Left ventricle myocardium inferior (tissue), 1 donor: ENCODE data around the gene FHIP2A. TPM values are rescaled to one million over a fixed set of nuclear protein-coding genes. Genes with fewer than 3 reads are reported as not detected.

Source experiments
- DNase-seq: peaks from one replicate; pipeline ENCODE4 v3.0.0-alpha.2; 2020
- H3K27ac ChIP-seq: fragments of 200-600 bp; replicated peaks from 2 replicates; pipeline ENCODE4 v1.8.0; 2021
- H3K27me3 ChIP-seq: fragments of 200-600 bp; 2 replicates; pipeline ENCODE4 v1.8.0; 2021; ENCODE audit warnings: low read depth
- H3K36me3 ChIP-seq: fragments of 200-600 bp; 2 replicates; pipeline ENCODE4 v1.8.0; 2021
- H3K4me1 ChIP-seq: fragments of 200-600 bp; 2 replicates; pipeline ENCODE4 v1.8.0; 2021
- H3K4me3 ChIP-seq: fragments of 200-600 bp; 2 replicates; pipeline ENCODE4 v1.8.0; 2021; ENCODE audit warnings: mild to moderate bottlenecking, moderate library complexity
- H3K9me3 ChIP-seq: fragments of 200-600 bp; replicated peaks from 2 replicates; pipeline ENCODE4 v1.8.0; 2021
- intact Hi-C: fragments of 100-400 bp; cut with micrococcal nuclease; formaldehyde crosslinking; loops from one replicate; pipeline ENCODE4 v1.11.0; 2022
- total RNA-seq: library from RNA; stranded (reverse); fragmentation: NEBNext Ultra II Directional; extraction: Animal tissue kit (Norgen Biotek cat#: 25700); gene quantifications from one replicate; pipeline ENCODE4 v1.2.1, GENCODE V29; 2021
- TF ChIP-seq, protein P1 (sequence below): fragments of 200-600 bp; IDR thresholded peaks from 2 replicates; pipeline ENCODE4 v1.8.0; 2021; ENCODE audit warnings: antibody characterized with exemption, mild to moderate bottlenecking, borderline replicate concordance
- donor health status: DM: no; HTN: yes; CAD: no; lungs with severe emphysema.

The FHIP2A gene
- total RNA-seq, 1 donor from 2014 or later, result 26.6 TPM

DNA sequence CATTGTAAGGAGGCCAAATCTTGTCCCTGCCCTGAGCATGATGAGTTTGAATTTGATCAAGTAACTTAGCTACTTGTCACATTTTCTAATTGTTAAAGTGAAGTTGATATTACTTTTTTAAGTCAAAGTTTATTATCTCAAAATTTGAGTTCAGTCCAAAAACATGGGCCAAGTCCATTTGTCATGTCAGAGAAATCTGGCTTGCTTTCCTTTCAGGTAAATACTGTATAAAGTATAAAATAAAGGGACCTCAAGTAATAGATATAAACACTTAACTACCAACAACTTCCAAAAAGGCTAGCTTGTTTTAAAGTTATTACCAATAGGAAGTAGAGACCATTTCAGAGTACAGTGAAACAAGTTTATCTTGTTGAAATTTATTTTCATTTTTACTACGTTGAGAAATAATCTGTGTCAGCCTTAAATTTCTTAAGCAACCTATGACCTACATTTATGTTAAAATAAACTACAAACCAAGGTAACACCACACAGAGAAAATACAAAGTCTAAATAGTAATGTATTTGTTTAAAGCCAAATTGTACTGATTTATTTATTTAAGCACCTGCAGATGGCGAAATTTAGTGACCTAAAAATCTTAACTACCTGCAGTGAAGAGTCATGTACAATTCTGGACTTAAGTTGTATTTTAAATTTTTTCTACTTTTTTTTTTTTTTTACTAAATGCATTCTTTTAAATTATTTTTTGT, 36.5 kb downstream of the FHIP2A start:
- TF ChIP-seq, protein P1, sequence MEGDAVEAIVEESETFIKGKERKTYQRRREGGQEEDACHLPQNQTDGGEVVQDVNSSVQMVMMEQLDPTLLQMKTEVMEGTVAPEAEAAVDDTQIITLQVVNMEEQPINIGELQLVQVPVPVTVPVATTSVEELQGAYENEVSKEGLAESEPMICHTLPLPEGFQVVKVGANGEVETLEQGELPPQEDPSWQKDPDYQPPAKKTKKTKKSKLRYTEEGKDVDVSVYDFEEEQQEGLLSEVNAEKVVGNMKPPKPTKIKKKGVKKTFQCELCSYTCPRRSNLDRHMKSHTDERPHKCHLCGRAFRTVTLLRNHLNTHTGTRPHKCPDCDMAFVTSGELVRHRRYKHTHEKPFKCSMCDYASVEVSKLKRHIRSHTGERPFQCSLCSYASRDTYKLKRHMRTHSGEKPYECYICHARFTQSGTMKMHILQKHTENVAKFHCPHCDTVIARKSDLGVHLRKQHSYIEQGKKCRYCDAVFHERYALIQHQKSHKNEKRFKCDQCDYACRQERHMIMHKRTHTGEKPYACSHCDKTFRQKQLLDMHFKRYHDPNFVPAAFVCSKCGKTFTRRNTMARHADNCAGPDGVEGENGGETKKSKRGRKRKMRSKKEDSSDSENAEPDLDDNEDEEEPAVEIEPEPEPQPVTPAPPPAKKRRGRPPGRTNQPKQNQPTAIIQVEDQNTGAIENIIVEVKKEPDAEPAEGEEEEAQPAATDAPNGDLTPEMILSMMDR, result no peak
- no peak for DNase-seq
- no peak overlapping the region for H3K27ac ChIP-seq
- H3K4me1 ChIP-seq, result peaks cover 20% of the 10 kb centered on the region
- H3K4me3 ChIP-seq, result no peak overlapping the region
- intact Hi-C loops, result no loop called here
- H3K27me3 ChIP-seq, result no peaks in the 10 kb centered on the region
- no peaks in the 10 kb centered on the region for H3K9me3 ChIP-seq
- H3K36me3 ChIP-seq, result peaks cover 94% of the 10 kb centered on the region

DNA sequence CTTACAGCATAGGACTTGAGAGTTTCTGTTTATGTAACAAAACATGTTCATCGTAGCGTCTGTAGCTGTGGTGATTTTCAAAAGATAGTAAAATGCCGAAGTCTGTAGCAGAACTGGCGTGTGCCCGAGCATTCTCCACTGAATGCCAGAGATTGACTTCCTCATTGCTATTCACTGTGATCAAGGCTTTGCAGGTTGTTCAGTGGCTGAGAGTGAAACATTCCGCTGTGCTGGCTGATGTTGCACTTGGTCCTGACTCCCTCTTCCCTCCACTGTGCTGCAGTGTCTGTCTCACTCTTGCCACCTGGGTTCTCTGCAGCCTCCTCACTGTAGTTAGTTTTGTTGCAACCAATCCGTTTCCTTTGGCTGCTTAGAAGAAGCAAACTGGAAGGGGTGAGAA, 37.6 kb downstream of the FHIP2A start:
- H3K4me1 ChIP-seq, result peaks cover 20% of the 10 kb centered on the region
- no peaks in the 10 kb centered on the region for H3K27me3 ChIP-seq
- H3K4me3 ChIP-seq, result no peak overlapping the region
- no peaks in the 10 kb centered on the region for H3K9me3 ChIP-seq
- TF ChIP-seq, protein P1, result no peak
- intact Hi-C loops, result no loop called here
- peaks cover 95% of the 10 kb centered on the region for H3K36me3 ChIP-seq
- DNase-seq, result no peak
- no peak overlapping the region for H3K27ac ChIP-seq

DNA sequence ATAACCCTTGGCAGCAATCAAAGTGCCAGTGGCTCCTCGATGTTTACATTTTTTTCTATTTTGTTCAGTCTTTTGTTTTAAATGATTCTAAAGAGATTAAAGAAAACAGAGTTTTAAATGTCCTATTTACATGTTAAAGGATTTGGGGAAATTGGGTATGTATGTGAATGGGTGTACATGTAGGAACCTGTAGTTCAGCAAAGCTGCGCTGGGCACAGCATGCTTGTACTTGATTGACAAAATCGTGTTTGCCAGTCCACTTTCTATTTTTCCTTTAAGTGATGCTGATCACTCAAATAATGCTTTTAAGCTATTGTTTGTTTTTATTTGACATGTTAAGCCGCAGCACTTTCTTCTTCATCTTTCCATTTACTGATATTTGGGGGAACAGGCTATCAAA, 40.9 kb downstream of the FHIP2A start:
- no peaks in the 10 kb centered on the region for H3K9me3 ChIP-seq
- H3K27me3 ChIP-seq, result no peaks in the 10 kb centered on the region
- TF ChIP-seq, protein P1, result no peak
- no peak overlapping the region for H3K4me3 ChIP-seq
- H3K36me3 ChIP-seq, result peaks cover 85% of the 10 kb centered on the region
- no peak overlapping the region for H3K27ac ChIP-seq
- intact Hi-C loops, result no loop called here
- peaks cover 5% of the 10 kb centered on the region for H3K4me1 ChIP-seq
- DNase-seq, result no peak

DNA sequence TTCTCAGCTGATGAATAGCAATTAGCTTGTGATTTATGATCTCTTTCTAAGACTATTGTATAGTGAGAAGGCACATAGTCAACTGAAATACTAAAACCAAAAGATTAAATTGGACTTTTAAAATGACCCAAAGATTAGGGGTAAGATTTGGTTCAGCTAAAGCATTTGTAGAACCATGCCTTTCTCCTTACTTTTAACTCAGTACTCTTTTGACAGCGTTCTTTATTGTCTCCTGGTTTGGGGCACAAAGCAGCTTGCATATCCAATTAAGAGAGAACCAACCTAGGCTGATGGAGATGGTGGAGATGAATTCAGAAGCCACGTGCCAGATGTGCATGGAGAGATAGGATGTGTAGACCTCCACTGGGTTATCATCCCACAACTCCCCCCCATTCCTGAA, 45.8 kb downstream of the FHIP2A start:
- Histone ChIP-seq H3K9me3 (no peaks in the 10 kb centered on the region), H3K27ac (no peak overlapping the region), H3K36me3 (peaks cover 40% of the 10 kb centered on the region), H3K27me3 (no peaks in the 10 kb centered on the region), H3K4me1 (no peaks in the 10 kb centered on the region), H3K4me3 (no peak overlapping the region)
- intact Hi-C loops, result no loop called here
- TF ChIP-seq, protein P1, result no peak
- no peak for DNase-seq

DNA sequence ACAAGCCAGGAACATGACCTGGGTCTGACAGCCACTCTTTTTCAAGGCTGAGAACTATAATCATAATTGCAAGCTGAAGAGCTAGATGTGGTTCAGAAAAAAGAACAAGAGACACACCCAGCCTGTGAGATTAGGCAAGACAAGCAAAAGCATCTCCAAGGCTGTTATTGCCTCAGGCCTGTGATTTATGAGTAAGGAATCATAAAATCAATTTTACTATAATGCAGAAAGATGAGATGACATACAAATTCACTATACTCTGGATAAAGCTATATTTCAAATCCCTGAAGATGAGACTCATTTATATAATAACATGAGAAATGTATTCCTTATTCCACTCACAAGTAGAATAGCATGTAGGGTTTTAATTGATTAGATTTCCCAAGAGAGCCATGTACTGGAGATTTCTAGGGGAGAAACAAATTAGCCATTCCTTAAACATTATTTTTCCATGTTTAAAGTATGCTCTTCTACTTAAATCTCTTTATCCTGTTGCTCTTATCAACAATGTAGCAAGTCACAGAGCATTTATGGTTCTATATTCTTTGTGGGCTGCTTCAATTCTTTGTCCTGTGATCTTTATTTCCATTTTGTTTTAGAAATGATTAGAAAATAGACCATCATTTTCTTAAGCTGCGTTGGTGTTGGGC, 47.4 kb downstream of the FHIP2A start:
- TF ChIP-seq, protein P1, result no peak
- intact Hi-C loops, result no loop called here

More for the DNA sequence above, 47.4 kb downstream of the FHIP2A start:
- H3K4me1 ChIP-seq, result no peaks in the 10 kb centered on the region
- no peak for DNase-seq
- H3K27me3 ChIP-seq, result no peaks in the 10 kb centered on the region
- H3K9me3 ChIP-seq, result no peaks in the 10 kb centered on the region
- peaks cover 24% of the 10 kb centered on the region for H3K36me3 ChIP-seq
- no peak overlapping the region for H3K4me3 ChIP-seq
- H3K27ac ChIP-seq, result no peak overlapping the region
